Fibroblast of peridontal ligament (primary cell): ENCODE data around the gene ADAMTS18.

Experiments
- DNase-seq: peaks from one replicate; pipeline ENCODE4 v3.0.0-alpha.2; 2010; ENCODE audit errors: extremely low read depth

ADAMTS18 gene

DNA sequence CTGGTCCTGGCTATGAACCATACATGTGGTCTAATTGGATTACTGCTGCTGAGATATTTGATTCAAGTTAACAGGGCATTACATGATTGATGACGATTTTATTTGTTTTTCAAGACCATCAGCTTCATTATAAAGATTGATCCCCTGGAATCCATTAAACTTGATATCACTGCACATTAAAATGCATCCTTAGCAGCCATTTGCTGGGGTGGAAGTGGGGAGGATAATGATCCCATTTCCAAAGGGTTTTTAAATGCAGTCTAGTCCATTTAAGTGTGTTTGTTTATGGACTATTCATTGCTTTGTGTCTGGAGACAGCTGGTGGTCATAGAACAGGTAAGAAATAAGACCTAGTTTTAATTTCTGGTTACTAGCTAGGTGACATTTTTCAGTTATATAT, 40.9 kb downstream of the ADAMTS18 start:
- no peak for DNase-seq

DNA sequence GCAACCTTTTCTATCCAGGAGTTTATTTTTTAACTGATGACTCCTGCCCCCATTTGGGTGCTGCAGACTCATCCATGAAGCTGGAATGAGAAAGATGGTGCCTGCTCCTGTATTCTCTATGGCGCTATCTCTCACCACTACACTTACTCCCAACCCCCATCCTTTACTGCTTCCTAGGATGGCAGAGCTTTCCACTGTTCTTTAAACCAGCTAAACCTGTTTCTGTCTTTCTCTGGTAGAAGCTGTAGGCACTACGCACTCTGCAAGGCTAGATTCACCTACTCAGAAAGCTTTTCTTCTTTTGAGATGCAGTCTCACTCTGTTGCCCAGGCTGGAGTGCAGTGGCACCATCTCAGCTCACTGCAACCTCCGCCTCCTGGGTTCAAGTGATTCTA, 47.0 kb downstream of the ADAMTS18 start:
- no peak for DNase-seq

- no peak for DNase-seq
Observed at GRCh38 chr16:77386831-77387814, 47.7 kb downstream of the ADAMTS18 start.

DNA sequence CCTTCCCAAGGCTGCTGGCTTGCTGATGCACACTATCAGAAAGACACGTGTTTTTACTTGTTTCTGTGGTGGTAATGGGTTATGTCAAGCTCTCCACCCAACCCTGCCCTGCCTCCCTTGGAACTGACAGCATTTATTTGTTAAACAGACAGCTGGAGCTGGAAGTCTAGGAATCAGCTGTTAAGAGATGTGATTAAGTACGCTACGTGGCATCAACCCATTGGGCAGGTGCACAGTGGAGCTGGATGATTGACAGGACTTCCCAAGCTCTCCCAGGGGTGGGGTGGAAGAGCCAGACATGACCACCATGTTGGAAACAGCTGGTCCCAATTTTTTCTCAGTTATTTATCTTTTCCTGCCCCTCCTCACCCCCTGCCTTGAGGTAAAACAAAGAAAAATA, 49.4 kb downstream of the ADAMTS18 start:
- no peak for DNase-seq

DNA sequence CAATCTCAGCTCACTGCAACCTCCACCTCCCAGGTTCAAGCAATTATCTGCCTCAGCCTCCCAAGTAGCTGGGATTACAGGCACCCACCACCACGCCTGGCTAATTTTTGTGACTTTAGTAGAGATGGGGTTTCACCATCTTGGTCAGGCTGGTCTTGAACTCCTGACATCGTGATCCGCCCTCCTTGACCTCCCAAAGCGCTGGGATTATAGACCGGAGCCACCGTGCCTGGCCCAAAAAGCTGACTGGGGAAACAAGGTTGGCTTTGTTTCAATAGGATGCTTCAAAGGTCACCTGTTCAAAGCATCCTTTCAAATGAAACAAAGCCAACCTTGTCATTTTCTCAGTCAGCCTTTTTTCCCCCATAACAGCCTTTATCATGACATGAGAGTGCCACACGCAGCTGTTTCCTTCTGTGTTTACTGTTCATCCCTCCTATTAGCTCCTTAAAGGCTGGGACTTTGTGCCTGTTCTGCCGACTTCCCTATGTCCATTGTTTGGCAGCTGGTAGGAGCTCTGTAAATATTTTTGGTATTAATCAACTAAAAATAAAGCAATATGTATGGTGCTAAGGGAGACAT, 51.1 kb downstream of the ADAMTS18 start:
- no peak for DNase-seq

DNA sequence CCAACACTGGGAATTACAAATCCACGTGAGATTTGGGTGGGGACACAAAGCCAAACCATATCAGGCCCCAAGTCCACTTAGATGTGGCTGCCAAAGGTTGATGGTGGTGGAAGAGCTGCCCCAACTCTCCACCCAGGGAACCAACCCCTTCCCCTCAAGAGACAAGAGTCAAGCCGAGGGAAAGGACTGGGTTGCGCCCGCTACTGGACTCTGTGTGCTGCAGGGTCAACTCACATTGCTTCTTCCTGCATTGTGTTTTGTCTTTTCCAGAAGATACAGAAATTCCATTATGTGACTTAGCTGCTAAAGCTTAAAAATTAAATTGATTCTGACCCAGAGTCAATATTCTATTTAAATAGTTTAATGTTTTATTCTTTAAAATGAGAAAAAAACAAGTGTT, 58.5 kb downstream of the ADAMTS18 start:
- no peak for DNase-seq

- no peak for DNase-seq
Observed at GRCh38 chr16:77375396-77375795, 59.4 kb downstream of the ADAMTS18 start.

GRCh38 chr16:77374384-77374783, 60.5 kb downstream of the ADAMTS18 start:
- no peak for DNase-seq

DNA sequence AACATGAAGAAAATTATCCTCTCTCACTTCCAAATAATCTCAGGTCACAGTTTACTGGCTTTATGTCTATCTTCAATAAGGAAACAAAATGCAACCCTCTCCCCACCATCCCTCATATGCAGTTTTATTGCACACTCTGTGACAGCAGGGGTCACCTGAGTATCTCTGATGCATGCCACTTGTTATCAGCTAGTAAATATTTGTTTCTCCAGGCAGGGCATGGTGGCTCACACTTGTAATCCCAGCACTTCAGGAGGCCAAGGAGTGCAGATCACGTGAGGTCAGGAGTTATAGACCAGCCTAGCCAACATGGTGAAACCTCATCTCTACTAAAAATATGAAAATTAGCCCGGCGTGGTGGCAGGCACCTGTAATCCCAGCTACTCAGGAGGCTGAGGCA, 61.1 kb downstream of the ADAMTS18 start:
- DNase-seq = no peak

DNA sequence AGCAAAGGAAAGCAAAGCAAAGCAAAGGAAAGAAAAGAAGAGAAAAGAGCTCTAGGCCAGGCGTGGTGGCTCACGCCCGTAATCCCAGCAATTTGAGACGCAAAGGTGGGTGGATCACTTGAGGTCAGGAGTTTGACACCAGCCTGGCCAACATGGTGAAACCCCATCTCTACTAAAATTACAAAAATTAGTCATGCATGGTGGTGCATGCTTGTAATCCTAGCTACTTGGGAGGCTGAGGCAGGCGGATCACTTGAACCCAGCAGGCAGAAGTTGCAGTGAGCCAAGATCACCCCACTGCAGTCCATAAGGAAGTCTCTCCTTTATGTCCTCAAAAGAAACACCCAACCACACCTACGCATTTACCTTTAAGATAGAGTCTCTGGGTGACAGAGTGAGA, 70.1 kb downstream of the ADAMTS18 start:
- DNase-seq = no peak

DNA sequence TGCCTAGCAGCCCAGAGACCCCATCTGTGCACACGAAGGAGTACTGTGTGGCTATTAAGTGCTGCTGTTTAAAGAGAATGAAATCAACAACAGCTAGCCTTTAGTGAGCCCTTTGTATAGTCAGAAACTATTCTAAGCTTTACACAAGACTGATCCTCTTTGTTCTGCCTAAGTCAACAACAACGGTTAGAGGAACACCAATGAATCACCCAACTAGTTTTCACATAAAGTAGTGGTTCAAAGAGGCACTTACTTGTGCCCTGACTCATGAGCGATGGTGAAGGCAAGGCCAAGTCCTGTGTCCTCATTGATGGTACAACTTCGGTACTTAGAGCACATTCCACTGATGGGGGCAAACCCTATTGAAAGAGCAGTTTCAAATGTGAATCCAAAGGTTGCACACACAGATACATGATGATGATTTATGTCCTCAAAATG, 75.8 kb downstream of the ADAMTS18 start:
- peak; percentile 34 for DNase-seq

DNA sequence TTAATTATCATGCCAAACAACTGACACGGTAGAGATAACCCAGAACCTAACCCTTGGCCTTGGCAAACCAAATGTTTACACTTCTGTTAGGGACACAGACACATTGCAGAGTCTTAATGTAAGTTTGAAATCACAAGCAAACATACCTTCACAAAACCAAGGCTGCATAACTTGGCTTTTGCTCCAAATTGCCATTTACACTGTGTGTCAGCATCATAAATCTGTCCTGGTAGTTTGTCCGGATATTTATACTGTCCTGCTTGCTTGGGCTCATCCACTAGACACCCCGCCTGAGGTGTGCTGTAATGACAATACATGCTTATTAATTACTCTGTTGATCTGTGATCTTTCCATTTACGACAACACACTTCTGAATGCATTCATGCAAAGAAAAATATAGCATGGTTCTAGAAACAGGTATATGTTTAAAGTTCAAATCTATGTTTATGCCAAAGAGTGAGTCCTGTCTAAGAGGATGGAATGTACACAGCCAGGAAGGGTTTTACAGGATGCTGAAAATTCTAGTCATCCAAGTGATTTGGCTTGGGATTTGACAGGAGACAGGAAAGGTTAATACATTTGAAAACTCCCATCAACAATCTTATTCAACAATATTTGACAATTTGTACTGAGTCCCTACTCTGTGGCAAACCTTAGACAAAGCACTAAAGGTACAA, 81.1 kb downstream of the ADAMTS18 start:
- no peak for DNase-seq

- peak; percentile 31 for DNase-seq
Observed at GRCh38 chr16:77344341-77344740, 90.5 kb downstream of the ADAMTS18 start.

- DNase-seq = peak; percentile 45
Observed at GRCh38 chr16:77336637-77337036, 98.2 kb downstream of the ADAMTS18 start.

DNA sequence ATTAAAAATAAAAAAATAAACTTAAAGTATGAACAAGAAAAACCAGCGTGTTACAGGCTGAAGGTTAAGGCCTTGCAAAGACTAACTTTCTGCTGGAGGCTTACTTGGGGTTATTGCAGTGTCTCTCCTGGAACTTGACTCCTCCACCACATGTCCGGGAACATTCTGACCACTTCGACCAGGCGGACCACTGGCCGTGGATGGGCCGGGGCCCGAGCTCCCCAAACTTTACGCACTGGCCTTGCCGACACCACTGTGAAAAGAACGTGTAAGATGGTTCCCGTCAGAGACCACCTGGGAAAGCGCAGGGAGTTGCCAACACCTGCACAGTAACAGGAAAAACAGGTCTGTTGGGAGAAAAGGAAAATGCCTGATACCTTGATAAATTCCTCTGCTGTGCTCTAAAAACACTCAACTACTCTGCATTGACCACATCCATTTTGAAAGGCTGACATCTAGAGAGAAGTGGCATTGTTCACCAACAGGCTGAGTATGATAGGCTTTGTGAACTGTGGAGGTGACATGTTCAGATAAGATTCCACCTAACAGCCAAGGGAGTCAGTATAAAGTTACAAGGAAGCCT, 99.1 kb downstream of the ADAMTS18 start:
- DNase-seq = no peak

GRCh38 chr16:77332792-77333191, 102.0 kb downstream of the ADAMTS18 start:
- no peak for DNase-seq

GRCh38 chr16:77331802-77332586, 102.8 kb downstream of the ADAMTS18 start:
- no peak for DNase-seq

DNA sequence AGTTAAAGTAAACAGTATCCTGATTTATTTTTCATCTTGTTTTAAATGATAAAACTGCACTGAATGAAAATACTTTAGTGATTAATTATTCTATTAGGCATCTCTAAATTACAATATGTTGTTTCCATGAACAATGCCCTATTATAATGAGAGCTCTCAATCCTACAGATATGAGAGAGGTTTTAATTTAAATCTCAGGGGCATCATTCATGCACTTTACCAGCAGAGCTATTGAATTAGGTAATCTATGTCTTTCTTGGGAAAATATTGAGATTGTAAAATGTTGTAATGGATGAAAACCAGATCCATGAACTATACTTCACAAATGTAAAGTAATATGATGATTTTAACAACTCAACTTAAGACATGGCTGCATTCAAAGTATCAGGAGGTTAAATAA, 103.8 kb downstream of the ADAMTS18 start:
- DNase-seq = no peak

- DNase-seq = no peak
Observed at GRCh38 chr16:77330332-77331042, 104.3 kb downstream of the ADAMTS18 start.

DNA sequence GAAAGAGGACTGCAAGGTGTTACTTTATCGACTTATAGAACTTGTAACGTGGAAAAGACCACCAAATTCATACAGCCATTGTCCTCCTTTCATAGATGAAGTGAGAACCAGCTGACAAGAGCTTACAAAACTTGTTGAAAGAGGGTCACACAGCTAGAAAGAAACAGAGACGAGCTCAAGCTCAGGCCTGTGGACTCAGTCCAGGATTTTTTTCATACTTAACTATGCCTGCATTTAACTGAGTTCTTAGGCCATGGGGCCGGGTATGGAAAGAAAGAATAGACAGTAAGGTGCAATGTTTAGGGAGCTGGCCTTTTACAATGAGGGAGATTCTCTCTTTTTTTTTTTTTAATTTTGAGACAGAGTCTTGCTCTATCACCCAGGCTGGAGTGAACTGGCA, 106.1 kb downstream of the ADAMTS18 start:
- DNase-seq = no peak

GRCh38 chr16:77328274-77328673, 106.6 kb downstream of the ADAMTS18 start:
- DNase-seq = no peak
